Midbrain (tissue), 1 donor: ENCODE data around the gene AFDN.

Source experiments
- DNase-seq: peaks from one replicate; lab custom pipeline; 2025; lab: John Stamatoyannopoulos, UW

Gene AFDN, protein sequence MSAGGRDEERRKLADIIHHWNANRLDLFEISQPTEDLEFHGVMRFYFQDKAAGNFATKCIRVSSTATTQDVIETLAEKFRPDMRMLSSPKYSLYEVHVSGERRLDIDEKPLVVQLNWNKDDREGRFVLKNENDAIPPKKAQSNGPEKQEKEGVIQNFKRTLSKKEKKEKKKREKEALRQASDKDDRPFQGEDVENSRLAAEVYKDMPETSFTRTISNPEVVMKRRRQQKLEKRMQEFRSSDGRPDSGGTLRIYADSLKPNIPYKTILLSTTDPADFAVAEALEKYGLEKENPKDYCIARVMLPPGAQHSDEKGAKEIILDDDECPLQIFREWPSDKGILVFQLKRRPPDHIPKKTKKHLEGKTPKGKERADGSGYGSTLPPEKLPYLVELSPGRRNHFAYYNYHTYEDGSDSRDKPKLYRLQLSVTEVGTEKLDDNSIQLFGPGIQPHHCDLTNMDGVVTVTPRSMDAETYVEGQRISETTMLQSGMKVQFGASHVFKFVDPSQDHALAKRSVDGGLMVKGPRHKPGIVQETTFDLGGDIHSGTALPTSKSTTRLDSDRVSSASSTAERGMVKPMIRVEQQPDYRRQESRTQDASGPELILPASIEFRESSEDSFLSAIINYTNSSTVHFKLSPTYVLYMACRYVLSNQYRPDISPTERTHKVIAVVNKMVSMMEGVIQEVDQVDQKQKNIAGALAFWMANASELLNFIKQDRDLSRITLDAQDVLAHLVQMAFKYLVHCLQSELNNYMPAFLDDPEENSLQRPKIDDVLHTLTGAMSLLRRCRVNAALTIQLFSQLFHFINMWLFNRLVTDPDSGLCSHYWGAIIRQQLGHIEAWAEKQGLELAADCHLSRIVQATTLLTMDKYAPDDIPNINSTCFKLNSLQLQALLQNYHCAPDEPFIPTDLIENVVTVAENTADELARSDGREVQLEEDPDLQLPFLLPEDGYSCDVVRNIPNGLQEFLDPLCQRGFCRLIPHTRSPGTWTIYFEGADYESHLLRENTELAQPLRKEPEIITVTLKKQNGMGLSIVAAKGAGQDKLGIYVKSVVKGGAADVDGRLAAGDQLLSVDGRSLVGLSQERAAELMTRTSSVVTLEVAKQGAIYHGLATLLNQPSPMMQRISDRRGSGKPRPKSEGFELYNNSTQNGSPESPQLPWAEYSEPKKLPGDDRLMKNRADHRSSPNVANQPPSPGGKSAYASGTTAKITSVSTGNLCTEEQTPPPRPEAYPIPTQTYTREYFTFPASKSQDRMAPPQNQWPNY (N-terminal part only)

DNA sequence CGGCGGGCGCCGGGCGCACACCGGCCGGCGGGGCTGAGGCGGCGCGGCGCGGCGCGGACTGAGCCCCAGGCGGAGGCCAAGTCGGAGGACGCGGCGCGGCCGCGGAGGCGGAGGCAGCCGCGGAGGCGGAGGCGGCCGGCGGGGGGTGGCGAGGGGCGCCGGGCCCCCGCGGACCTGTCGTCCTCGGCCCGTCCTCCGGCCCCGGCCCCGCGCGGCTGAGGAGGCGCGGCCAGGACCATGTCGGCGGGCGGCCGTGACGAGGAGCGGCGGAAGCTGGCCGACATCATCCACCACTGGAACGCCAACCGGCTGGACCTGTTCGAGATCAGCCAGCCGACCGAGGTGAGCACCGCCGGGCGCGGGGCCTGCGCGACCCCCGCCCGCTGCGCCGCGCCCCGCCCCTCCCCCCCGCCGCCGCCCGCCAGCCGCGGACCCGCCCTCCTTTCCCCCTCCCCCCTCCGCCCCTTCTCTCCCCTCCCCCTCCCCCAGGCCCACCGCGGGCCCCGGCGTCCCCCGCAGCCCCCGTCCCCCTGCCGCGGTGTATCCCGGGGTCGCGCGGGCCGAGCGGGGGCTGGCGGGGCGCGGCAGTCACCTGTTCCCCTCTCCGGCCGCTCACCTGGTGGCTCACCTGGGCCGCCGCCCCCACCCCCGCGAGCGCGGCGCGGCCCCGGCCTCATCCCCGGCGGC is at the start of gene AFDN:
TSS of gene AFDN (plus strand) at position 16 of the 687 bp plus-strand sequence. CDS start at position 238, 222 bp downstream.
- DNase-seq, result no peak

DNA sequence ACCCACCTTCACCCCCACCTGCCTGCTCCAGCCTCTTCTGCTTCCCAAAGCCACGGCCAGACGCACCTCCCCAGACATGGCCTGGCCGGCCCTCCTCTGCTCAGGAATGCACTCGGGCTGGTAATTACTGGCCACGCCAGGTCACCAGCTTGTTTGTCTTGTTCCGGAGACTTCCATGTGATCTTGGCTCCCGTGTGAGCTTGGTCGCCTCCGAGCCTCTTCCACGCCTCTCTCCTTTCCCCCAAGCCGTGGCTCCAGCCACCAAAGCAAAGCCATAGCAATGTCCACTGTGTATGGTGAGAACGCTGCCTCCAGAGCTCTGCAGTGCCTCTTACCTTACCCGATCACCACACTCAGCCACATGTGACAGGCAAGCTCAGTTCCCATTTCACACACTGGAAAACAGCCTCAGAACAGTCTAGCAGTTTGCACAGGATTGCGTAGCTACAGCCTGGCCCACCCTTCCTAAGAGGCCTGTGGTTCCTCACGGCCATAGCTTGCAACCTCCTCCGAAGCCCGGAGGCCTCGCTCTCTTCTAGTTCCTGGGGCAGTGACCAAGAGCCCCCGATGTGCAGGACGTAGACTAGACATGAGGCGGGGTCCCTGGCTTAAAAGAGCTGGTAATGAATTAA is 48.1 kb upstream of the AFDN start:
- DNase-seq, result no peak

DNA sequence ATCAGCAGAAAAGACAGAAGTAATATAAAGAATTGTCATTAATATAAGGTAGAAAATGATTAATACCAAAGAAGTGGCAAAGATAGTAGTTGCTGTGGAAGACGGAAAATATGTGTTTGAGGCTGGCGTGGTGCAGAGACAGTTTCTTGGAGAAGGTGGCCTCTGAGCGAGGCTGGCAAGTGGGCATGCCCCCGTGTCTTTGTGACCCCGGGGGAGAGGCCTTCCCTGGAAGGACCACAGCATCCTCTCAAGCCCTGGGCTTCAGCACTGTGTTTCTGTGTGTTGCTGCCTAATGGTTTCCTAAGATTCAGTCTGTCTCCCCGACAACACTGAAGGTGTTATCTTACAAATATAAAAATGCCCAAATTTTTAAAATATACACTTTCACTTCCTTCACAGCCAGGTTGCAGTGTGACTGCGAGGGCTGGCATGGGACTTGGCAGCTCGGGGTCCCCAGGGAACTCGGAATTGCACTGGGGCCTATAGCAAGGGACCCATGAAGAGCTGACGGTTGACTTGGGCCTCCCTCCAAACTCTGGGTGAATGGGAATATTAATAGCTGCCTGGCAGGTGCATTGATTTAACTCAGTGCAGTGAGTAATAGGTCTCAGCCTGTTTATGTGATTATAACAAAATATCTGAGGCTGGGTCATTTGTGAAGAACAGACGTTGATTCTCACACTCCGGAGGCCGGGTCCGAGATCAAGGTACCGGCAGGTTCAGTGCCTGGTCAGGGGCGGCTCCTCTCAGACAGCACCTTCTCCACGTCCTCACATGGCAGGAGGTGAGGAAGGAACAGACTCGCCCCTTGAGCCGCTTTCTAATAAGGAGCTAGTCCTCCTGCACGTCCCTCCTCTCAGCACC is 47.4 kb upstream of the AFDN start:
- DNase-seq, result no peak

DNA sequence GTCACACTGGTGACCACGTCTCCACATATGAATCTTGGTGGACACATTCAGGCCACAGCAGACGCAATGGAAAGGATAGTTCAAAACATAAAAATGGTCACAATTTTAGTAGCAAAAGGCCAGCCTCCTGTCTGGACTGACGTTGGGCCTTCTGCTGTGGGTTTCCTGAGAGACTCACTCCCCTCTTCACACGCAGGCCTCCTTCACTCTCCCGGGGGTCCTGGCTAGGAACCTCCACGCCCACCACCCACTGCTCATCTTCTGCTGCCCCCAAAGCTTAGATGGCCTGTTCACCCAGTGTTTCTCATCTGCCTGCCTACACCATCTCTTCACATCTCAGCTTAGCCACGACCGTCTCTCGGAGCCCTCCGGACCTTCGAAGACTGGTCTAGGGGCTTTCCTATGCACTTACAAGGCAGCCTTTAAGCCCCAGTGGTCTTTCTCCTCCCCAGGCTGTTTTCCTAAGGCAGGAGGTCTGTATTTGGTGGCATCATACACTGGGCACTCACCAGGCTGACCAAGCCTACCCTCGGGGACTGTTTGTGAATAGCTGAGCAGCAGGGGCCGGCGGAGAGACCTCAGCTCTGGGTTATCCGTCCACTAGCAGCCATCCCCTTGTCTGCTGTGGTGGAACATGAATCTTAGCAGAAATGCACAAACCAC is 46.6 kb upstream of the AFDN start:
- DNase-seq, result no peak

DNA sequence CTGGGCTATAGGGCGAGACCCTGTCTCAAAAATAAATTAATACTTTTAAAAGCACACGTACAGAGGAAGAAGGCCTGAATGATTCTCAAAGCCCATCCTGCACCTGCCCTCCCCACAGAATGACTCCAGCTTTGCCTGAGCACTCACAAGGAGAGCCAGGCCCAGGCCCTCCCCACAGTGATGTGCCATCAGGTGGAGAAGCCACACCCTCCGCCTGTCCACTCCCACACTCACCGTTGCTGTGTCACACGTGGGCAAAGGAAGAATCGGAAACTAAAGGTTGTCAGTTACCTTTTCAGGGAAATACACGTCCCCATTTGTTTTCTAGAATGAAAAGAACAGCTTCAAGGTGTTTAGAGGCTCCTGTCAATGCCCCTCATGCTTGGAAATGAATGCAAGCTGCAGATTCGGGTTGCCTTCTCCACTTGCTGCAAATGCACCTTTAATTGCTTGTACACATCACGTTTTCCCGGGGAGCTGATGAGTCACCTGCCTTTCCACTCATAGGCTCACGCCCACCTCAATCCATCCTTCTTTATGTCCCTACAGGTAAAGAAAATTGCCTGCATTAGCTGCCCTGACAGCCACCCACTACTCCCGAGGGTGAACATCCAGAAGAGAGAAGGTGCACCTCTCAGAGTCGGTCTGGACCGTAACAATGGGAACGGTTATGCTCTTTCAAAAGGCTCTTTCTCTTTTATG is 45.5 kb upstream of the AFDN start:
- no peak for DNase-seq

DNA sequence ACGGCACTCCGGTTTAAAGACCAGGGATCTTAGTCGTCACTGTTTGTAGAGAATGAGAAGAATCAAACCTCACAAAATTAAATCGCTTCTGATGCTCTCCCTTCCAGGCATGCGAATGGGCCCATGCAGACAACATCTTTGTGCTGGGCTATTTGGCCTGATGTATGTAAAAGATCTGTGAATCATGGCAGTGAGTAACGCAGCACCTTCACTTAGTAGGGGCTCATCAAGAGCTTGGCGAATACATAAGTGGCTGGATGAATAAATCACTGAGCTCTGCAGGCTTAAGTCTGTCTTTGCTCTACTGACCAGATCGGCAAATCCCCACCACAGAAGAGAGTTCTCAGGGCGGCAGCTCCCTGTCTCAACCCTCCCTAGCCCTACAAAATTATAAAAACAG is 44.8 kb upstream of the AFDN start:
- no peak for DNase-seq

DNA sequence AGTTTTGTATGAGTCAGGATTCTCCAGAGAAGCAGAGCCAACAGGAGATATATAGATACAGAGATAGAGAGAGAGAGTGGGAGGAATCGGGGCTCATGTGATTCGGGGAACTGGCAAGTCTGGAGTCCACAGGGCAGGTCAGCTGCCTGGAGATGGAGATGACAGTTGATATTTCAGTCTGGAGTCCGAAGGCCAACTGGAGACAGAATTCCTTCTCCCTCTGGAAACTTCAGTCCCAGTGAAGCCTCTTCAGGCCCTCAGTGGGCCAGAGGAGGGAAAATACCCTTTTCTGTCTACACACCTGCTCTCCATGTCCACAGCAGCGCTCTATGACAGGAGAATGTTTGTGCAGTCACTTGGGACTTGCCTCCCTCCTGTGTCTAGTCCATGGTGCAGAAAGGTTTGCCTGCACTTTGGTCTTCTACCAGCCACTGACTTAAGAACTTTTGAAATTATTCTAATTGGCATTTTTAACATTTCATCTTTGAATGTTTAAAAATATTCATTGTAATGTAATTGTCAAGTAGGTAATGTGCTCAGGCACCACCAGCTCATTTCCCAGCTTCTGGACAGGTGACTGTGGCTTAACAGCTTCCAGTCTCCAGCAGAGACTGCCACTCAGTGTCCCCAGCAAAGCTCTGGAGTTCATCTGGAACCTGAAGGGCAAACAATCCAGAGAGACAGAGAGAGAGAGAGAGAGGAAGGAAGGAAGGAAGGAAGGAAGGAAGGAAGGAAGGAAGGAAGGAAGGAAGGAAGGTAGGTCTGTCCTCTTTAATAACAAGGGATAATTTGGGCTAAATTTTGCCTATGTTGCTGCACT is 43.8 kb upstream of the AFDN start:
- DNase-seq, result no peak

DNA sequence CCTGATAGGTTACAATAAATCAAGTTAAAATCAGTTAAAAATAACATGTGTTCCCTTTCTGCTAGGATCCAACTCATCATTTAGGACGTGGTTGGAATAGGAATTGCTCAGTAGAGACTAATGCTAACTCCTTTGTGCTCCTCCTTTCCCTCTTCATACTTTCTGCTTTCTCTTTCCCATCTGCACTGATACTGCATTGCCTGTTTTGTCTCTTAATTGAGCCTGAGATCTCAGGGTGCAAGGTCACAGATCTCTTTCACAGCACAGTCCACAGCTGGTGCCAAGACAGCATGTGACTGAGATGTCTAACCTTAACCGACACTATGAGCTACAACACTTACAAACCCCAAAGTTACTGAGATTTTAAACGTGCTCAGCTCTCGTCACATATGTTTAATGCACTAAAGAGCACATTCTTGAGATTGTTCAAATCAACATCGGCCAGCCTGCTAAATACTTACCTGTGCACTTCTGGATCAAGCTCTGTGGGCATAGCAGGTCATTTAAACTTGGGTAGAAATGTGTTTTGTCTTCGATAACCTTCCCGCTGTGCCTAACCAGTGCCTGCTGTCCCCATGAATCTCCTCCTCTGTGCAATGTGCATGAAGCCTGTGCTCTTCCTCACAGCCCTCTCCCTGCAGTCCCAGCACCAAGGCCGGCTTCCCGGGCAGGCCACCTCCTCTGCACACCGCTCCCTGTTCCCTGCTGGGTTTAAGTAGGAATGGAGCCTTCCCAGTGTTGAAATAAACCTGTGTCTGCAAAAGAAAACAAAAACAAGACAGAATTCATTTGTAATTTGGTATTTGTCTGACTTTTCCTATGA is 39.6 kb upstream of the AFDN start:
- no peak for DNase-seq

DNA sequence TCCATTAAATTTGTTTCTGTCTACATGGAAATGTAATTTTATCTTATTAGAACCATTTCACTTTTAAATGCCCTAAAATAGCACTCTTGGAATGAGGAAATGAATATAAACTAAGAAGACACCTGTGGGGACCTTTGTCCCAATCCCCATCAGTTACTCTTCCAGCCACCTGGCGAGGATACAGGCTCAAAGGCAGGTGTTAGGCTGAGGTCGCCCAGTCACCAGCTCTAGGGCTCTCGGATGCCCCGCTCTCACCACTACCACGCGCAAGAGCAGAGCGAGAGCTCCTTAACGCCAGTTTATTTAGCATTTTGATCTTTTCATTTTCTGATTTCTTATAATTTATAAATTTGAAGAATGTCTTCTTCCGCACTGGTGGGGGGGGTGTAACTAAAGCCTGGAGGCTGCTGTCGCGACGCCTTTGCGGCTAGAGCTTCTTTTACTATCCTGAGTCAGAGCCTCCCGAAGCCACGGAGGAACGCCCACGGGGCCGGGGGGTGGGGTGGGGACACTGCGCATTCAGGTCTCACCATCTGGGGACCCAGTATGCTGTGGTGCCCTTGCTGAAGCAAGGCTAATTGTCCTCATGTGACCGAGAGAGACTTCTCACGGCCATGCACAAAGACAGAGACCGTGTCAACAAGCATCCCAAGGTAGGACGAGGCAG is 38.7 kb upstream of the AFDN start:
- no peak for DNase-seq

DNA sequence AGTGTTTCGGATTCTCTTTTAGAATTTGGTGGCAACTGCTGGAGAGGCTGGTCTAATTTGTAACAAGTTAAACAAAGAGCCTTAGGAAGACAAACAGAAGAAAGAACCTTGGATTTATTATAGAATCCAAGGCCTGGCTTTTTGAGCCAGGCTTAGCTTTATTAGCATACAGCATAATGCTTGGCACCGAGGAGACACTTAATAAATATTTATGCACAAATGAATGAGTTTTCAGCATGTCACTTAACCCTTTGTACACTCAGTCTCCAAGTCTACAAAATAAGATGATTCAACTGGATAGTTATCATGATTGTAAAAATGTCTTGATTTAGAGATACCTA is 38.2 kb upstream of the AFDN start:
- no peak for DNase-seq

DNA sequence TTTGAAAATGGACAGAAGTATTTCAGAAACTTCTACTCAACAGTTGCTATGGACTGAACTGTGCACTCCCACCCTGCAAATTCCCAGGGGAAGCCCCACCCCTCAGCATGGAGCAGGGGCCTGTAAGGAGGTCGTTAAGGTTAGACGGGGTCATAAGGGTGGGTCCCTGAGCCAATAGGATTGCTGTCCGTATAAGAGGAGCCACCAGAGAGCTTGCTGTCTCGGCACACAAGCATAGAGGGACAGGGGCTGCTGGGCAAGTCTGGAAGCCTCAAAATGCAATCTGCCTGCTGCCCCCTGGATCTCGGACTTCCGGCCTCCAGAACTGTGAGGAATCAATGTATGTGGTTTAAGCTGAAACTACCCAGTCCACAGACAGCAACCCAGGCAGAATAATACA is 37.4 kb upstream of the AFDN start:
- no peak for DNase-seq

DNA sequence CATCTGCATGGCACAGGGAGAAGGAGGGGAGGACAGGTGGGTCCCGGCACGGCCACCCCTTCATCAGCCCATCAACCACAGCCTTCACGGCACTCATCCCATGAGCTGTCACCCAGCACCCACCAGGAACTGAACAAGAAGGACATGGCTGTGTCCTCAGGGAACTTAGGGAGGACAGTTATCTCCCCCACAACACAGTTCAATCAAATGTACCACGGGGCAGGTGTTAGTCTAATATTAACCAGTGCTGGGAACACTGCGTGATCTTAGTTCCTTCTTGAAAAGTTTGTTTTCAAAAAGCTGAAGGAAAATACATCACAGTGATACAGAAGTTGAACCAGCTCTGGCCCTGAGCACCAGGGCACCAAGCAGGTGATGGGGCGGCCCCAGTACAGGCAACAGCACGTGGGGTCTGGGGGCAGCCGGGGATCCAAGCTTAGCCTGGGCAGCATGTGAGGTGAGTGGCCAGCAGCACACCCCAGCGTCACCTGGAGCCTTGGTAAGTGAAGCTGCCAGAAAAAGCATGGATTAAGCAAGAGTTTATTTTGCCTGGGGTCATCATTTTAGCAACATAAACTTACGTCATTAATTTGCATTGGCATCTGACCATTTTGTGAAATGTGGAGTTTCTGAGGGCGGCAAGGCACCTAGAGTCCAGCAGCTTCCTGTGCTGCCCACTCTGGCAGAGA is 35.5 kb upstream of the AFDN start:
- no peak for DNase-seq

DNA sequence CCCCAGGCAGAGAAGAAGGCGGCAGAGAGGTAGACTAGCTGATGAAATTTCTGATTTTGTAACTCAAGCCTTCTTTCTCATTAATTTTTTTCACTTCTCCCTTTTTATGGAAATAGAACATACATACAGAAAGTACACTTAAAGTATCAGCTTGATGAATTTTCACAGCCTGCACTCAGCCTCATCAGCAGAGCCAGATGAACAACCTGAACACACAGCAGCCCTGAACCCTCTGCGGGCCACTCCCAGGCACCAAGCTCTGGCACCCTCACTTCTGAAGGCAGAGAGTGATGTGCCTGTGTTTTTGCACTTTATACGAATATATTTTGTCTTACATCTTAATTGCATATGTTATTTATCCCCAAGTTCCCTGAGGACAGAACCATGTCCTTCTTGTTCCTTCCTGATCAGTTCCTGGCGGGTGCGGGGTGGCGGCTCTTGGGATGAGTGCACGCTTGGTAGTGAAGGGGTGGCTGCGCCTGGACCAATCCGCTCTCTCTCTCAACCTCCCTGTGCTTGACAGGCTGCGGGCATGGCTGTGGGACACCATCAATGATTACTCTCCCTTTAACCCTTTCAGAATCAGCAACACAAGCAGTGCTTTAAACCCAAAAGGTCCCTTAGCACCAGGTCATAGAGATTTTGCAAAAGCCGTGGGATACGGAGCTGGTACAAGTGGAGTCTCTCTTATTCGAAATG is 34.8 kb upstream of the AFDN start:
- DNase-seq, result no peak

DNA sequence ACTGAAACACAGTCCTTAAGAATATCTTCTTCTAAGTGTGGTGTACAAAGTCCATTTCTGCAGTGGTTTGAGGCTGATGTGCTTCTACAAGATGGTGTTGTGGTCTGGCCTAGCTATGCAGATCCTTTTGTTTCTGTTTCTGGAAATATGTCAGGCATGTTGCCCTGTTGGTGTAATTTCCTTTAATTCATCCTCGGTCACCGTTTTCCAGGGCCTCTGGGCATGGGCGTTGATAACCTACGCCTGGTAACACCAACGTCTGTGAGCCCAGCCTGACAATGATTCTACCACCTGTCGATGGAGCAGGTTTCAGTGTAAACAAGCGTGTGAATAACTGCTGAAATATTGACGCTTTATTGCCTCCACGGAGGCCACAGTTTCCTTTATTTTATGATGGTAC is 33.3 kb upstream of the AFDN start:
- no peak for DNase-seq
